C4-2B (cell line): Measurements from ENCODE around the gene CDKN2B-AS1.

ENCODE experiments used
- CTCF ChIP-seq: fragments of 450-650 bp; conservative IDR thresholded peaks from 2 replicates; pipeline ENCODE4 v1.5.1; 2017; ENCODE audit warnings: mild to moderate bottlenecking
- ZFX ChIP-seq: fragments of 450-650 bp; IDR thresholded peaks from 2 replicates; pipeline ENCODE4 v1.6.1; 2017

GRCh38 chr9:22049411-22049810, 54.8 kb downstream of the CDKN2B-AS1 start:
- TF ChIP-seq CTCF: no peak
- no peak for TF ChIP-seq ZFX
